HL-60 (cell line): ENCODE results near the gene AGPAT3.

Experiments used
- CTCF ChIP-seq: IDR thresholded peaks from one replicate; pipeline ENCODE4 v1.5.1; 2011; ENCODE audit warnings: low read length, control low read depth, inconsistent platforms; ENCODE audit not compliant: insufficient read depth
- GABPA ChIP-seq: IDR thresholded peaks from 2 replicates; pipeline ENCODE4 v1.6.1; 2012; ENCODE audit warnings: low read depth
- POLR2AphosphoS5 ChIP-seq: IDR thresholded peaks from 2 replicates; pipeline ENCODE4 v1.6.1; 2012; ENCODE audit warnings: low read depth
- REST ChIP-seq: IDR thresholded peaks from 2 replicates; pipeline ENCODE4 v1.6.1; 2012; ENCODE audit warnings: low read depth; ENCODE audit not compliant: insufficient replicate concordance
- SPI1 ChIP-seq: IDR thresholded peaks from 2 replicates; pipeline ENCODE4 v1.6.1; 2012; ENCODE audit warnings: low read depth, mild to moderate bottlenecking, borderline replicate concordance

GRCh38 chr21:43867332-43867703 lies 2.3 kb downstream of the AGPAT3 start:
- TF ChIP-seq CTCF (no peak), GABPA (no peak), POLR2AphosphoS5 (no peak), REST (no peak), SPI1 (no peak)
